Measurements from ENCODE around the gene RALGAPA2. TPM values are rescaled to one million over a fixed set of nuclear protein-coding genes. Genes with fewer than 3 reads are reported as not detected.

RALGAPA2 gene
- total RNA-seq, 1 donor, result 10.8 TPM

DNA sequence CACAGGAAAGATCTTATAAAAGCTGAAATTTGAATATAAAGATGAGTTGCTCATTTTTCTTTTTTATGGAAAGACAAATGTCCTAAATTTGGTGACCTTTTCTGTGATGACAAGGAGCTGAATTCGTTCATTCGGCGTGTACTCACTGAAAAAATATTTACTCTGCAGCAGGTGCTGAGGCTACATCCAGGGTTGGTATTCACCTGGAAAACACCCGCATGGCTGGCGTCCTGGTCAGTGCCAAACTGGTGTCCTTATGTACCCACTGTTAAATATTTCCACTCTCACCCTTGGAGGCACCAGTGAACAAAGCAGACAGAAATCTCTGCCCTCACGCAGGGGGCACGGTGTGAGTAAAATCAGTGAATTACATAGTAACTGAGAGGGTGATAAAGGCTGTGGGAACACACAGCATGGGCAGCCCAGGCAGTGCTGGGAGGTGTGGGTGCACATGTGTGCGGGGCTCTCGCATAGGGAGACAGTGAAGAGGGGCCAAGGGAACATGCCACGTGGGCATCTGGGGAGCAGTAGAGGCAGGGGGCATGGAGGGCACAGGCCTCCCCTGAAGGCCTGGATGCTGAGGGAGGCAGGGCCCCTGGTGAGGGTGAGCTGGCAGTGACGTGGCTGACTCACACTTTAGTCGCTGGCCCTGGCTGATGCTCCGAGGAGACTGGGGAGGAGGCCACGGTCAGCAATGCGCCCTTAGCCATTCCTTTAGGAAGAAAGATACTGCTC lies 254.9 kb downstream of the RALGAPA2 start:
- DNase-seq (ENCODE audit: low read depth), result peak; percentile 19
- no peak overlapping the region for H3K4me3 ChIP-seq (ENCODE audit: low read depth, low read length)
- TF ChIP-seq, protein P1, sequence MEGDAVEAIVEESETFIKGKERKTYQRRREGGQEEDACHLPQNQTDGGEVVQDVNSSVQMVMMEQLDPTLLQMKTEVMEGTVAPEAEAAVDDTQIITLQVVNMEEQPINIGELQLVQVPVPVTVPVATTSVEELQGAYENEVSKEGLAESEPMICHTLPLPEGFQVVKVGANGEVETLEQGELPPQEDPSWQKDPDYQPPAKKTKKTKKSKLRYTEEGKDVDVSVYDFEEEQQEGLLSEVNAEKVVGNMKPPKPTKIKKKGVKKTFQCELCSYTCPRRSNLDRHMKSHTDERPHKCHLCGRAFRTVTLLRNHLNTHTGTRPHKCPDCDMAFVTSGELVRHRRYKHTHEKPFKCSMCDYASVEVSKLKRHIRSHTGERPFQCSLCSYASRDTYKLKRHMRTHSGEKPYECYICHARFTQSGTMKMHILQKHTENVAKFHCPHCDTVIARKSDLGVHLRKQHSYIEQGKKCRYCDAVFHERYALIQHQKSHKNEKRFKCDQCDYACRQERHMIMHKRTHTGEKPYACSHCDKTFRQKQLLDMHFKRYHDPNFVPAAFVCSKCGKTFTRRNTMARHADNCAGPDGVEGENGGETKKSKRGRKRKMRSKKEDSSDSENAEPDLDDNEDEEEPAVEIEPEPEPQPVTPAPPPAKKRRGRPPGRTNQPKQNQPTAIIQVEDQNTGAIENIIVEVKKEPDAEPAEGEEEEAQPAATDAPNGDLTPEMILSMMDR (IDR thresholded peaks at IDR 0.05; ENCODE audit: insufficient read depth, low read length), result no peak

DNA sequence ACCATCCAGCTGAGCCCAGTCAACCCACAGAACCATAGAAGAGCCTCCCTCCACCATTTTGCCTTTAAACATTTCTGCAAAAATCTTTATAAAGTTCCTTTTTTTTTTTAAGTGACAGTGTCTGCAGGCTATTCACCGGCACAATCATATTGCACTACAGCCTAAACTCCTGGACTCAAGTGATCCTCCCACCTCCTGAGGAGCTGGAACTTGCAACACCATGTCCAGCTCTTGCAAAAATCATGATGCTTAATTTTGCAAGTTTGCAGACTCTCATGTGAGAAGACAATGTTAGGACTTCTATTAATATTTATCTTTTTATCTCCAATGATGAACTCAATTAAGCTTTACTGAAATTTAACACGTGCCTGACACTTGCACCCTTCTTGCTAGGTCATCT lies 255.7 kb downstream of the RALGAPA2 start:
- H3K4me3 ChIP-seq (ENCODE audit: low read depth, low read length), result no peak overlapping the region
- DNase-seq (ENCODE audit: low read depth), result no peak
- TF ChIP-seq, protein P1 (IDR thresholded peaks at IDR 0.05; ENCODE audit: insufficient read depth, low read length), result no peak

DNA sequence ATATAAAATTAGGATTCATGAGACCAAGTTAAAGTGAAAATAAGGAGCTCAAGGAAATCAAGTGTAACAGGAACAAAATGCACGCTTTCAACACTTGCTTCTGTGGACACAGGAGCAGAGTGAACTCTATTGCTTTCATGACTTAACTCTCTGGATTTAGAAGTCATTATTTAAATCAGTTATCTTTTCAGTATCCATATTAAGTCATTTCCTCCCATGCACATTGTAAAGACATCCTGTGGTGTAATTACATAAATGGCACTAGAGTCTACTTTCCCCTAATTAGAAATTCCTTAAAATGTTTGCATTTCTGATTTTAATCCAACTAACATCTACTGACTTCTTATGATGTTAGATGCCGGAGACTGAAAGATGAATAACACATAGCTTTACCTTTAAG lies 256.5 kb downstream of the RALGAPA2 start:
- TF ChIP-seq, protein P1 (IDR thresholded peaks at IDR 0.05; ENCODE audit: insufficient read depth, low read length), result no peak
- no peak overlapping the region for H3K4me3 ChIP-seq (ENCODE audit: low read depth, low read length)
- DNase-seq (ENCODE audit: low read depth), result no peak

DNA sequence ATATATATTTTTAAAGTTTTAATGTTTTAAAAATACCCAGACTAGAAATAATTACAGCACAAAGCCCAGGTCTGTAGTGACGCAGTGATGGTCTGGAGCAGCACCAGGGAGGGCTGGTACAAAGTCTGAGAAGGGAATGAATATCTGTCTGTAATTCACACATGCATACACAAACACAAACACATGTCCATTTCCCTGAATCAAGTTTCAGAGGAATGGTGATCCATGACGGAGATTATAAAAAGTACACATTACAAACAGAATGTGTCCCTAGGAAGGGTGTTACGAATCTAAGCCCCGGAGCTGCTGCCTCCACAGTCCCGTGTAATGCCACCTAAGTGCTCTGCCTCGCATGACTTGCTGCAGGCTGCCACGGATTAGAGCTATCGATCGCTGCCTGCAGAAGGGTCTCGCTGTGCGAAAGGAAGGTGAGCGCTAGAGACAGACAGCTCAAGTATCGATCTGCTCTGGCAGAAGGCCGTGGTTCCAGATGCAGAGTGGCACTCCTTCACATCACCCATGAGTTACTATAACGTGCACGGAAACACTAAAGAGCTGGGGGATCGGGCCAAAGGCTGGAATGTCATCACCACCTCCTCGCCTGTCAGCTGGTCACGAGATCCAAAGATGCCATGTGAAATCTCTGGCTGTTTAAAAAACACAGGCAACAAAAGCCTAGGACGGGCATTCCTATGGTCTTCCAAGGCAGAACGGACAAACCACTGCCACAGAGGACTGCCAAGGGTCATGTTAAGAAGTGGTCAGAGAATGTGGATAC lies 257.4 kb downstream of the RALGAPA2 start:
- no peak for DNase-seq (ENCODE audit: low read depth)
- TF ChIP-seq, protein P1 (IDR thresholded peaks at IDR 0.05; ENCODE audit: insufficient read depth, low read length), result no peak

DNA sequence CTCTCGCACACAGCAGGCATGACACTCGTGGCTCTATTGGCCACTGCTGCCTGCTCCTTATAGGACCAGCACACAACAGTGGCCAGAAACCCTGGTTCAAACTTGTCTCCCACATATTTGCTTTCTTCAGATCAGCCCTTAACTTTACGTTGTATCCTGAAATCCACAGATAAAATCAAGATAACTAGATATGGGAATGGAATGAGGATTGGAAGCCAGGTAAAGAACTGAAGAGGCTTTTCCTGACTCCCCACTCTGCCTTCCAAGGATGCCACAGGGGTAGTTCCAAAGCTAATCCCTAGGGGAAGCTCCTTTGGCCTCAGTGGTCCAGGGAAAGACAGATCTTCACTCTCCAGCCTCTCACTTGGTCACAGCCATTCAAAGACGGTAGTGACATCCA lies 258.1 kb downstream of the RALGAPA2 start:
- no peak overlapping the region for H3K4me3 ChIP-seq (ENCODE audit: low read depth, low read length)
- TF ChIP-seq, protein P1 (IDR thresholded peaks at IDR 0.05; ENCODE audit: insufficient read depth, low read length), result no peak
- no peak for DNase-seq (ENCODE audit: low read depth)

More for the DNA sequence above, 257.4 kb downstream of the RALGAPA2 start:
- H3K4me3 ChIP-seq (ENCODE audit: low read depth, low read length), result no peak overlapping the region

DNA sequence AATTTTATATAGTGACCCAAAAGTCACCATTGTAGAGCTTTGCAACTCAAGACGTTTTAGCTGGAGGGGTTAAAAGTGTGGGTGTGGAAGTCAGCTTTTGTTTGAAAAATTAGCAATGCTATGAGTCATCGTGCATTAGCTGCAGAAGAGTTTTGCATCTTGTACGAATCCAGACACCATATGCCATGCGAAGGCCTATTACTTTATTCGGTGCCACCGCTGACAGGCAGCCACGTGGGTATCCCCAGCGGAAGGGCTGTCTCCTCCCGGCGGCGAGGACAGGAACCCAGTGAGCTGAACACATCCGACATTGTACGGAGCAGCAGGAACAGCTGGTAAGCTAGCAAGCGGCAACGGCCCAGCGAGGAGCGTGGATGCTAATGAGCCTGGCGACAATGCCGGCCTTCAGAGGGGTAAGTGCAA lies 260.2 kb downstream of the RALGAPA2 start:
- peak overlapping the region; percentile 18 for H3K4me3 ChIP-seq (ENCODE audit: low read depth, low read length)
- peak; percentile 51 for DNase-seq (ENCODE audit: low read depth)
- TF ChIP-seq, protein P1 (IDR thresholded peaks at IDR 0.05; ENCODE audit: insufficient read depth, low read length), result no peak

All from fibroblast of the aortic adventitia (primary cell).